ENCODE measurements around the gene RYR2. TPM values are rescaled to one million over a fixed set of nuclear protein-coding genes. Genes with fewer than 3 reads are reported as not detected.

Gene RYR2
- total RNA-seq, 4 donors from 2014 or later: 0.20 to 0.60 (median 0.32) TPM

- no peaks in the 10 kb centered on the region for H3K4me1 ChIP-seq
- H3K27ac ChIP-seq: no peak overlapping the region
- H3K36me3 ChIP-seq: no peaks in the 10 kb centered on the region
- no peaks in the 10 kb centered on the region for H3K9me3 ChIP-seq
- TF ChIP-seq CTCF (IDR thresholded peaks at IDR 0.05): no peak
- no peak for TF ChIP-seq EP300 (IDR thresholded peaks at IDR 0.05)
- no peak for TF ChIP-seq POLR2A (IDR thresholded peaks at IDR 0.05)
- DNase-seq (ENCODE audit: low spot score in 2 of 2): no peak
- 87 to 88% methylated on average over 14 of the region's 14 CpGs for WGBS, 2 donors
- no peak overlapping the region for H3K4me3 ChIP-seq
- H3K27me3 ChIP-seq: no peaks in the 10 kb centered on the region
These were observed 524.6 kb downstream of the RYR2 start for GRCh38 chr1:237566581-237566980.

GRCh38 chr1:237568955-237569354 is 527.0 kb downstream of the RYR2 start:
- TF ChIP-seq EP300 (IDR thresholded peaks at IDR 0.05) (no peak), POLR2A (IDR thresholded peaks at IDR 0.05) (no peak), CTCF (IDR thresholded peaks at IDR 0.05) (no peak)
- H3K4me1 ChIP-seq: no peaks in the 10 kb centered on the region
- H3K27me3 ChIP-seq: no peaks in the 10 kb centered on the region
- H3K36me3 ChIP-seq: no peaks in the 10 kb centered on the region
- H3K9me3 ChIP-seq: no peaks in the 10 kb centered on the region
- no peak overlapping the region for H3K27ac ChIP-seq
- no peak for DNase-seq (ENCODE audit: low spot score in 2 of 2)
- WGBS, 2 donors: 68 to 69% methylated on average over 9 of the region's 9 CpGs
- no peak overlapping the region for H3K4me3 ChIP-seq

GRCh38 chr1:237570530-237570929 is 528.5 kb downstream of the RYR2 start:
- DNase-seq (ENCODE audit: low spot score in 2 of 2): no peak
- H3K27me3 ChIP-seq: no peaks in the 10 kb centered on the region
- no peaks in the 10 kb centered on the region for H3K36me3 ChIP-seq
- H3K9me3 ChIP-seq: peaks cover 0 to 3% (median under 1%) of the 10 kb centered on the region in 4 donors
- H3K27ac ChIP-seq: no peak overlapping the region
- no peak overlapping the region for H3K4me3 ChIP-seq
- H3K4me1 ChIP-seq: no peaks in the 10 kb centered on the region
- WGBS, 2 donors: 75 to 88% methylated on average over 5 of the region's 5 CpGs
- TF ChIP-seq EP300 (IDR thresholded peaks at IDR 0.05): no peak
- no peak for TF ChIP-seq POLR2A (IDR thresholded peaks at IDR 0.05)
- TF ChIP-seq CTCF (IDR thresholded peaks at IDR 0.05): no peak

- Histone ChIP-seq H3K4me1 (no peaks in the 10 kb centered on the region), H3K9me3 (peaks cover 0 to 24% (median 4%) of the 10 kb centered on the region in 4 donors), H3K4me3 (no peak overlapping the region), H3K27ac (no peak overlapping the region), H3K27me3 (no peaks in the 10 kb centered on the region), H3K36me3 (no peaks in the 10 kb centered on the region)
- DNase-seq (ENCODE audit: low spot score in 2 of 2): no peak
- TF ChIP-seq POLR2A (IDR thresholded peaks at IDR 0.05): no peak
- no peak for TF ChIP-seq EP300 (IDR thresholded peaks at IDR 0.05)
- TF ChIP-seq CTCF (IDR thresholded peaks at IDR 0.05): no peak
- 43 to 48% methylated on average over 2 of the region's 2 CpGs for WGBS, 2 donors
These were observed 532.6 kb downstream of the RYR2 start for GRCh38 chr1:237574536-237574935.

- WGBS, 2 donors: 95 to 96% methylated on average over 3 of the region's 3 CpGs
- no peaks in the 10 kb centered on the region for H3K27me3 ChIP-seq
- H3K36me3 ChIP-seq: no peaks in the 10 kb centered on the region
- TF ChIP-seq CTCF (IDR thresholded peaks at IDR 0.05) (no peak), EP300 (IDR thresholded peaks at IDR 0.05) (no peak), POLR2A (IDR thresholded peaks at IDR 0.05) (no peak)
- peaks cover 0 to 31% (median 4%) of the 10 kb centered on the region in 4 donors for H3K9me3 ChIP-seq
- no peak for DNase-seq (ENCODE audit: low spot score in 2 of 2)
- no peak overlapping the region for H3K27ac ChIP-seq
- no peaks in the 10 kb centered on the region for H3K4me1 ChIP-seq
- no peak overlapping the region for H3K4me3 ChIP-seq
These were observed 536.6 kb downstream of the RYR2 start for GRCh38 chr1:237578540-237578939.

All from tibial nerve (tissue), 4 donors.